CD4-positive, CD25-positive, alpha-beta regulatory T cell (primary cell): ENCODE measurements around the gene DIPK1B. TPM values are rescaled to one million over a fixed set of nuclear protein-coding genes. Genes with fewer than 3 reads are reported as not detected.
"Not testable (repeated sequence)": the region's sequence is repeated elsewhere in the genome, so short reads cannot be mapped to it uniquely, and the experiment has no call there.

Experiments
- ATAC-seq, 2 donors: fragments of 150-1000 bp; cut with Tn5 transposase; one replicate each; pipeline ENCODE4 v1.10.0; 2021; ENCODE audit warnings: low read depth in 2 of 2, moderate number of reproducible peaks in 2 of 2, moderate library complexity in 1 of 2
- DNase-seq, 3 donors: peaks; one replicate each; pipeline versions ENCODE4 v3.0.0 to v3.0.0-alpha.2; 2012 to 2022; ENCODE audit warnings: mixed read lengths in 1 of 3
- H3K27ac ChIP-seq: one replicate; pipeline ENCODE4 v1.7.0; 2013; ENCODE audit warnings: mild to moderate bottlenecking, low read length; ENCODE audit not compliant: insufficient read depth, poor library complexity, severe bottlenecking
- H3K27me3 ChIP-seq: one replicate; pipeline ENCODE4 v1.7.0; 2013; ENCODE audit warnings: low read length; ENCODE audit not compliant: control insufficient read depth, insufficient read depth
- H3K36me3 ChIP-seq: one replicate; pipeline ENCODE4 v1.7.0; 2013; ENCODE audit warnings: mild to moderate bottlenecking, low read length, moderate library complexity; ENCODE audit not compliant: control insufficient read depth, insufficient read depth
- H3K4me1 ChIP-seq: 2 replicates; pipeline ENCODE4 v1.7.0; 2013; ENCODE audit warnings: mild to moderate bottlenecking, low read length; ENCODE audit not compliant: insufficient read depth, control insufficient read depth, poor library complexity, severe bottlenecking
- H3K4me3 ChIP-seq: one replicate; pipeline ENCODE4 v1.7.0; 2013; ENCODE audit warnings: low read depth, mild to moderate bottlenecking, low read length, moderate library complexity
- H3K9me3 ChIP-seq, 2 experiments: 1 replicate in 1 of 2; 2 replicates in 1 of 2; pipeline ENCODE4 v1.7.0; 2013; ENCODE audit warnings: low read length in 2 of 2, mild to moderate bottlenecking in 1 of 2, moderate library complexity in 1 of 2; ENCODE audit not compliant: control insufficient read depth in 2 of 2
- H3K27ac Mint-ChIP-seq, 3 donors: one replicate each; pipeline ENCODE4 v1.8.0; 2020 to 2022; ENCODE audit warnings: mild to moderate bottlenecking in 3 of 3, mixed read lengths in 3 of 3, moderate library complexity in 2 of 3
- H3K27me3 Mint-ChIP-seq: one replicate; pipeline ENCODE4 v1.8.0; 2022; ENCODE audit warnings: mild to moderate bottlenecking, mixed read lengths
- H3K36me3 Mint-ChIP-seq: one replicate; pipeline ENCODE4 v1.8.0; 2020; ENCODE audit warnings: mixed read lengths
- H3K4me1 Mint-ChIP-seq, 4 donors: one replicate each; pipeline ENCODE4 v1.8.0; 2020 to 2022; ENCODE audit warnings: mixed read lengths in 4 of 4, mild to moderate bottlenecking in 1 of 4
- H3K4me3 Mint-ChIP-seq, 4 donors: one replicate each; pipeline ENCODE4 v1.8.0; 2020 to 2022; ENCODE audit warnings: mild to moderate bottlenecking in 4 of 4, mixed read lengths in 4 of 4, moderate library complexity in 3 of 4
- H3K9me3 Mint-ChIP-seq, 7 donors: one replicate each; pipeline ENCODE4 v1.8.0; 2020 to 2022; ENCODE audit warnings: mixed read lengths in 7 of 7, mild to moderate bottlenecking in 3 of 7, moderate library complexity in 2 of 7
- polyA plus RNA-seq, 4 donors: library from polyadenylated mRNA; unstranded; fragments of 300-500 nt; fragmentation: Illumina TruSeq; gene quantifications; one replicate each; pipeline ENCODE4 v1.2.3, GENCODE V29; 2021
- total RNA-seq: library from RNA; stranded (reverse); gene quantifications from one replicate; pipeline ENCODE4 v1.2.3, GENCODE V29; 2022

The DIPK1B gene
- total and polyA plus RNA-seq, 5 donors from 2014 or later, result 0.16 to 1.3 TPM; not detected in 3

DNA sequence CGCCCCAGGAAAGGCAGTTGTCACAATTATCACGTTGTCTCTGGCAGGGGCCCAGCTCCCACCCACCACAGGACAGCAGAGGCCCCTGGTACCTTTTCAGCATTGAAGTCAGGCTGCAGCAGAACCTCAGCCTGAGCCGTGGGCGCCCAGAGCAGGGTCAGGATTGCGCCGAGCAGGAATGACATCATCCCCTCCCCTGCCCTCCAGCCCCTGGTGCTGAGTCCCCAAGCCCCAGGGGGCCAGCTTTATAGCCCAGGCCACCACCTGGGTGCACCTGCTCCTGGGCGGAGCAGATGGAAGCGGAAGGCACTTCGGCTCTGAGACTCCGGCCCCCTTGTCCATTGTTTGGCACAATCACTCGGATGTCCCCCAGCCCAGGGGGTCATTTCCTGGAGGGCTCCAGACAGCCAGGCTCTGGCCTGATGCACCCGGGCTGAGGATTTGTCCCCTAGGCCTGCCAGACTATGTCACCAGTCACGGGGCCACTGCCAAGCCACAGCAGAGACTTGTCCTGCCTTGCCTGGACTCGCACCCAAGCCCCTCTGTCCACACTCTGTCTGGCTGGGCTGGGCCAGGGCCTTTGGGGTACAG is 52.0 kb downstream of the DIPK1B start, which contains the start of gene LCN15:
Gene LCN15 (minus strand): TSS at position 218 of the 591 bp plus-strand sequence. CDS start 30 bp downstream, at position 188.
- Mint-ChIP-seq H3K27me3 (peaks cover 7% of the 10 kb centered on the region), H3K4me1 (peaks cover 6 to 22% (median 9%) of the 10 kb centered on the region in 4 donors), H3K9me3 (no peaks in the 10 kb centered on the region), H3K36me3 (no peaks in the 10 kb centered on the region), H3K27ac (no peak within 1 kb of the TSS), H3K4me3 (no peak within 1 kb of the TSS)
- no peak for ATAC-seq
- H3K4me1 ChIP-seq, result peaks cover 11% of the 10 kb centered on the region
- no peak within 1 kb of the TSS for H3K27ac ChIP-seq
- no peaks in the 10 kb centered on the region for H3K36me3 ChIP-seq
- no peaks in the 10 kb centered on the region for H3K9me3 ChIP-seq
- peaks cover 3% of the 10 kb centered on the region for H3K27me3 ChIP-seq
- DNase-seq, result no peak
- no peak within 1 kb of the TSS for H3K4me3 ChIP-seq

DNA sequence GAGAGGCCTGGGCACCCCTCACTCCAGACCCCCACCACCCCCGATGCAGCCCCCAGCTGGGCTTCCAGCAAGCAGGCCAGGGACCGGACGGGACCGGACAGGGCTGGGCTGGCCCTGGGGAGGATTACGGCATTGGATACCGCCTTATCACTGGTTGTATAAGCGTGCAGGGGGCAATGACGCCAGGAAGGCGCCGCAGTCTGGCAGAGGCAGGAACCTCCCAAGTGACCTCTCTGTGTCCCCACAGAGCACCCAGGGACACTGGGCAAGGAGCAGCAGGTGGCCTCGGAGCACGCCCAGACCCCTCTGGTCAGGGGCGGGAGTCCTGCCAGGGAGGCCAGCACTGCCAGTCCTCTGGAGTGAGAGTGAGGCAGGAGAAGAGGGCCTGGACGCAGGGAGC is 52.7 kb downstream of the DIPK1B start:
- H3K36me3 ChIP-seq, result no peaks in the 10 kb centered on the region
- DNase-seq, result no peak

GRCh38 chr9:136765745-136766409 is 53.5 kb downstream of the DIPK1B start:
- not testable (repeated sequence) for H3K9me3 ChIP-seq, H3K36me3 ChIP-seq, H3K36me3 Mint-ChIP-seq, H3K27me3 Mint-ChIP-seq, H3K27me3 ChIP-seq, H3K4me3 ChIP-seq, H3K9me3 Mint-ChIP-seq
- ATAC-seq, result peak; percentile 35 to 39
- Mint-ChIP-seq H3K4me1 (peaks cover 6 to 22% (median 9%) of the 10 kb centered on the region in 4 donors), H3K27ac (peak overlapping the region; percentile 29 to 84 (median 65)), H3K4me3 (peak overlapping the region in 3 of 4 donors; percentile 17 to 62 (median 33))
- H3K27ac ChIP-seq, result peak overlapping the region; percentile 69
- H3K4me1 ChIP-seq, result peaks cover 11% of the 10 kb centered on the region
- DNase-seq, result peak in 1 of 3 donors; percentile 30

More for the DNA sequence above, 52.7 kb downstream of the DIPK1B start:
- Histone ChIP-seq H3K9me3 (no peaks in the 10 kb centered on the region), H3K27me3 (peaks cover 3% of the 10 kb centered on the region), H3K4me3 (no peak overlapping the region), H3K27ac (no peak overlapping the region), H3K4me1 (peaks cover 11% of the 10 kb centered on the region)
- peaks cover 7% of the 10 kb centered on the region for H3K27me3 Mint-ChIP-seq
- no peak for ATAC-seq
- H3K4me3 Mint-ChIP-seq, result no peak overlapping the region
- H3K27ac Mint-ChIP-seq, result no peak overlapping the region
- H3K4me1 Mint-ChIP-seq, result peaks cover 6 to 24% (median 9%) of the 10 kb centered on the region in 4 donors
- no peaks in the 10 kb centered on the region for H3K9me3 Mint-ChIP-seq
- H3K36me3 Mint-ChIP-seq, result no peaks in the 10 kb centered on the region

- peak overlapping the region in 2 of 3 donors; percentile 67 to 68 for H3K27ac Mint-ChIP-seq
- H3K4me1 ChIP-seq, result peaks cover 11% of the 10 kb centered on the region
- peak; percentile 47 to 69 (median 54) for DNase-seq
- H3K4me1 Mint-ChIP-seq, result peaks cover 6 to 21% (median 9%) of the 10 kb centered on the region in 4 donors
- peak overlapping the region; percentile 69 for H3K27ac ChIP-seq
- not testable (repeated sequence) for H3K9me3 Mint-ChIP-seq, H3K27me3 ChIP-seq, H3K36me3 Mint-ChIP-seq, H3K9me3 ChIP-seq, H3K36me3 ChIP-seq
- peak overlapping the region; percentile 73 to 96 (median 80) for H3K4me3 Mint-ChIP-seq
- ATAC-seq, result peak; percentile 55 to 59
- peaks cover 12% of the 10 kb centered on the region for H3K27me3 Mint-ChIP-seq
- peak overlapping the region; percentile 15 for H3K4me3 ChIP-seq
Observed at GRCh38 chr9:136766410-136767120, 54.2 kb downstream of the DIPK1B start.

GRCh38 chr9:136769710-136770191 is 57.4 kb downstream of the DIPK1B start:
- Histone ChIP-seq H3K27me3 (peaks cover 3% of the 10 kb centered on the region), H3K9me3 (peaks cover 0 to 8% of the 10 kb centered on the region in 2 experiments), H3K4me3 (no peak overlapping the region), H3K4me1 (peaks cover 11% of the 10 kb centered on the region), H3K36me3 (no peaks in the 10 kb centered on the region), H3K27ac (no peak overlapping the region)
- Mint-ChIP-seq H3K4me3 (no peak overlapping the region), H3K4me1 (peaks cover 6 to 21% (median 9%) of the 10 kb centered on the region in 4 donors), H3K27me3 (peaks cover 17% of the 10 kb centered on the region), H3K27ac (no peak overlapping the region), H3K9me3 (peaks cover 0 to 1% (median 0%) of the 10 kb centered on the region in 7 donors), H3K36me3 (no peaks in the 10 kb centered on the region)
- DNase-seq, result peak in 2 of 3 donors; percentile 41 to 42
- no peak for ATAC-seq

DNA sequence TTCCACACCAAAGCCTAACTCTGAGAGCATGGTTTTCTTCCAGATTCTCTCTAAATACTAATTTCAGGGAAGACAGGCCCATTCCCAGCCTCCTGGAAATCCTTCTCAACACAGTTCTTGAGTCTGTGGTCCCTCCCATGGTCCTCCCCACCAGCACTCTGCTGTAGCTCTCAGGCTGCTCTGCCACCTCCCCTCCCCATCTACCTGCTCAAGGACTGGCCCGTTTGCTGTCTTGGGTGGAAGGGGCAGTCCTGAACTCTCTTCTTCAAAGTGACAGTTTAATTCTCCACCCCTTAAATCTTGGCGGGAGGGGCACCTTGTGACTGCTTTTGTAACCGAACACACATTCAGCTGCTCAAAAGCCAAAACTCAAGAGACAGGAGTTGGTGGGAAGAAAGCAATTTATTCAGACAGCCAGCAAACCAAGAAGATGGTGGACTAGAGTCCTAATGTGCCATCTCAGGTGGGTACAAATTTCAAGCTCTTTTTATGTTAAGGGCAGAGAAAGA is 59.6 kb downstream of the DIPK1B start:
- Histone ChIP-seq H3K36me3 (no peaks in the 10 kb centered on the region), H3K9me3 (peaks cover 0 to 8% of the 10 kb centered on the region in 2 experiments), H3K27me3 (peaks cover 3% of the 10 kb centered on the region), H3K27ac (no peak overlapping the region), H3K4me1 (peaks cover 3% of the 10 kb centered on the region), H3K4me3 (no peak overlapping the region)
- Mint-ChIP-seq H3K27ac (no peak overlapping the region), H3K36me3 (no peaks in the 10 kb centered on the region), H3K4me3 (no peak overlapping the region), H3K4me1 (peaks cover 2 to 6% (median 2%) of the 10 kb centered on the region in 4 donors), H3K9me3 (peaks cover 0 to 1% (median 0%) of the 10 kb centered on the region in 7 donors), H3K27me3 (peaks cover 12% of the 10 kb centered on the region)
- ATAC-seq, result no peak
- DNase-seq, result no peak

DNA sequence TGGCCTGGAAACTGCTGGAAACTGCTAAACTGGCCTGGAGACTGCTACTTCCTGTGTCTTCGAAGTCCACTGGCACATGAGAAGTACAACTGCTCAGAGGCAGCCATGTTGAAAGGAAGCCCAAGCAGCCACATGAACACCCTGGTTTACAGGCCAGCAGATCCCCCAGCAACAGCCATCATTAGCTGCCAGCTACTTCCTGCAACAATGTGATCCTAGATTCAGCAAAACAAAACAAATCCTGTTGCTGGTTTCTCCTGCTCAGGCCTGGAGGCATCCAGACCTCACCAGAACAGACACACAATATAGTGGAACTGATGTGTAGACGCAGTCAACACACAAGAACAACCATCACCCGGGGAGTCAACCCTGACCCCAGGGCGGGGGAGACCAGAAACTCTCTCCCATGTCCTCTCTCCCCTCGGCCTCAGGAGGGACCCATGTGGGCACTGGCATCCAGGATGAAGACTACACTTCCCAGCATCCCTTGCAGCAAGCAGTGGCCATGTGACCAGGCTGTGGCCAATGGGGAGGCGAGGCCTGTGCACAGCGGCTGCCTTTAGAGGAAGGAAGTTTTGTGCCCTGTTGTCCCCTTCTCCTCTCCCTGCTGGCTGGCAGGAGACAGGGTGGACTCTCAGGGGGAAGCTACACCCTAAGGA is 61.1 kb downstream of the DIPK1B start:
- Mint-ChIP-seq H3K27me3 (peaks cover 16% of the 10 kb centered on the region), H3K4me3 (no peak overlapping the region), H3K4me1 (peaks cover 0 to 4% (median 0%) of the 10 kb centered on the region in 4 donors), H3K9me3 (peaks cover 0 to 3% (median 0%) of the 10 kb centered on the region in 7 donors), H3K36me3 (no peaks in the 10 kb centered on the region), H3K27ac (no peak overlapping the region)
- Histone ChIP-seq H3K9me3 (peaks cover 0 to 8% of the 10 kb centered on the region in 2 experiments), H3K27me3 (peaks cover 3% of the 10 kb centered on the region), H3K4me3 (no peak overlapping the region), H3K36me3 (no peaks in the 10 kb centered on the region), H3K4me1 (no peaks in the 10 kb centered on the region), H3K27ac (no peak overlapping the region)
- DNase-seq (peak in 1 of 3 donors; percentile 54), ATAC-seq (no peak)
